GM19467 (cell line): ENCODE measurements around the gene ALG13.
"Not testable (repeated sequence)": the region's sequence is repeated elsewhere in the genome, so short reads cannot be mapped to it uniquely, and the experiment has no call there.

Experiments
- ATAC-seq: cut with Tn5 transposase; IDR thresholded peaks from one replicate; pipeline ENCODE4 v1.9.1; 2021; ENCODE audit warnings: mild to moderate bottlenecking, moderate library complexity; ENCODE audit not compliant: unreplicated experiment

Gene ALG13

GRCh38 chrX:111680988-111681779, at the start of gene ALG13:
Gene ALG13, plus strand, starts transcription at chrX:111681170. Its CDS starts 49 bp downstream, at chrX:111681219.
- peak; percentile 98 for ATAC-seq

DNA sequence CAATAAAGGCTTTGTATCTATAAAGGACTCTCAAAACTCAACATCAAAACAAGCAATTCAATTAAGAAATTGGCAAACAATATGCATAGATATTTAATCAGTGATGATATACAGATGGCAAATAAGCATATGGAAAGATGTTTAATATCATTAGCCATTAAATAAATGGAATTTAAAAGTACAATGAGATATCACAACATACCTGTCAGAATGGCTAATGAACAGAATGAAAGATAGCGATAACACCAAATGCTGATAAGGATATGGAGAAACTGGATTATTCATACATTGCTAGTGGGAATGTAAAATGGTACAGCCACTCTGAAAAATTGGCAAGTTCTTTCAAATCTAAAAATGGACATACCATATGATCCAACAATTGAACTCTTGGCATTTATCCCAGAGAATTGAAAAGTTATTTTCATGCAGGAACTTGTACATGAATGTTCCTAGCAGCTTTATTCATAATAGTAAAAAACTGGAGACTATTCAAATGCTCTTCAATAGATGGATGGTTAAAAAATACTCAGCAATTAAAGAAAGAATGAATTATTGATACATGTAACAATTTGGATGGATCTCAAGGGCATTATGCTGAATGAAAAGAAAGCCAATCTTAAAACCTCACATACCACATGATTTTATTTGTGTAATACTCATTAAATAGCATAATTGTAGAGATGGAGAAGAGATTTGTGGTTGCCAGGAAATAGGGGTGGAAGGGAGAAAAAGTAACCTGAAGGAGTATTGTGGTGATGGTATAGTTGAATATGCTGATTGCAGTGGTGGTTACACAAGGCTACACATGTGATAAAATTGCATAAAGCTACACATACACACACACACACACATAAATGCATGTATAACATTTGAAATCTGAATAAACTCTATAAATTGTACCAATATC, 45.9 kb upstream of the ALG13 start:
- ATAC-seq: no peak

DNA sequence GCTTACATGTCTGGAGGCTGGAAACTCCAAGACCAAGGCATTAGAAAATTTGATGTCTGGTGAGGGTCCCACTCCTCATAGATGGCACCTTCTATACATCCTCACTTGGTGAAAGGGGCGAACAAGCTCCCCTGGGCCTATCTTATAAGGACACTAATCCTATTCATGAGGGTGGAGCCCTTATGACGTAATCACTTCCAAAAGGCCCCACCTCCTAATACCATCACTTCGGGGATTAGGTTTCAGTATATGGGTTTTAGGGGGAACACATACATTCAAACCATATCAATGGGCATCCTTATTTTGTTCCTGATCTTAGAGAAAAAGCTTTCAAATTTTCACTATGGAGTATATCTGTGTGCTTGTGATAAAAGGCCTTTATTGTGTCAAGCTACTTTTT, 39.0 kb upstream of the ALG13 start:
- no peak for ATAC-seq

DNA sequence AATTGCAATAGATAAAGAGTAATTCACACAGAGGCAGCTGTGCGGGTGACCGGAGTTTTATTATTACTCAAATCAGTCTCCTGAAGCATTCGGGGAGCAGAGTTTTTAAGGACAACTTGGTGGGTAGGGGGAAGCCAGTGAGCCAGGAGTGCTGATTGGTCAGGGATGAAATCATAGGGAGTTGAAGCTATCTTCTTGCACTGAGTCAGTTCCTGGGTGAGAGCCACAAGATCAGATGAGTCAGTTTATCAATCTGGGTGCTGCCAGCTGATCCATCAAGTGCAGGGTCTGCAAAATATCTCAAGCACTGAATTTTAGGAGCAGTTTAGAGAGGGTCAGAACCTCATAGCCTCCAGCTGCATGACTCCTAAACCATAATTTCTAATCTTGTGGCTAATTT, 35.8 kb upstream of the ALG13 start:
- not testable (repeated sequence) for ATAC-seq

DNA sequence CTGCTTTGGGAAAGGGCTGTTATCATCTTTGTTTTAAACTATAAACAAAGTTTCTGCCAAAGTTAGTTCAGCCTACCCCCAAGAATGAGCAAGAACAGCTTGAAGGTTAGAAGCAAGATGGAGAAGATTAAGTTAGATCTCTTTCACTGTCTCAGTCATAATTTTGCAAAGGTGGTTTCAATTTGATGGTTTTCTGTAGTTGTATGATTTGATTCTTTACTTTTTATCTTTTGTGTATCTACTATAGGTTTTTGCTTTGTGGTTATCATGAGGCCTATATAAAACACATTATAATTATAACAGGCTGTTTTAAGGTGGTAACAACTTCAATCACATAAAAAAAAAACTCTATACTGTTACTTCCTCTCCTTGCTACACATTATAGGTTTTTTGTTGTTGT, 35.4 kb upstream of the ALG13 start:
- ATAC-seq: no peak

- no peak for ATAC-seq
Observed at GRCh38 chrX:111646515-111646914, 34.5 kb upstream of the ALG13 start.

- ATAC-seq: no peak
Observed at GRCh38 chrX:111648802-111649201, 32.2 kb upstream of the ALG13 start.

- ATAC-seq: no peak
Observed at GRCh38 chrX:111649638-111650037, 31.3 kb upstream of the ALG13 start.

- ATAC-seq: no peak
Observed at GRCh38 chrX:111650845-111651244, 30.1 kb upstream of the ALG13 start.

DNA sequence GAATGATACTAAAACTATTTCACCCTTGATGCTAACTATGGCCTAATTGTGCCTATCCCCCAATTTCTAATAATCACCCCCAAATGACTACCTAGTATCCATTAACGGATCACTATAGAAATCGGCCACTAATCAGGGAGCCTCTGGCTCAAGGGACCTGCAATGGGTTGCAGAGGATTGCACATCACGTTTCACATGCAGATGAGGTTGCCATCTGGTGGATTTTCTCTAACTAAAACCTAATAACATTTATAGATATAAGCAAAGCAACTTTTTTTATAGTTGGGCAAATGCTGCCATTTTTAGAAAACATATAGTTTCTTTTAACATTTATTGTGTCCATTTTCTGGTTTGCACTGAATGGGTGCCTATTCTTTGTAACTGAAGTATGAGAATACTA, 28.3 kb upstream of the ALG13 start:
- no peak for ATAC-seq

DNA sequence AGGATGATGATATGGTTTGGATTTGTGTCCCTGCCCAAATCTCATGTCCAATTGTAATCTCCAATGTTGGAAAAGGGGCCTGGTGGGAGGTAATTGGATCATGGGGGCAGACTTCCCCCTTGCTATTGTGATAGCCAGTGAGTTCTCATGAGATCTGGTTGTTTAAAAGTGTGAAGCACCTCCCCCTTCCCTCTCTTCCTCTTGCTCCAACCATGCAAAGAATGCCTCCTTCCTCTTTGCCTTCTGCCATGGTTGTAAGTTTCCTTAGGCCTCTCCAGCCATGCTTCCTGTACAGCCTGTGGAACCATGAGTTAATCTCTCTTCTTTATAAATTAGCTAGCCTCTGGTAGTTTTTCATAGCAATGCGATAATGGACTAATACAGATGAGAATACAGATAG, 19.7 kb upstream of the ALG13 start:
- ATAC-seq: no peak

DNA sequence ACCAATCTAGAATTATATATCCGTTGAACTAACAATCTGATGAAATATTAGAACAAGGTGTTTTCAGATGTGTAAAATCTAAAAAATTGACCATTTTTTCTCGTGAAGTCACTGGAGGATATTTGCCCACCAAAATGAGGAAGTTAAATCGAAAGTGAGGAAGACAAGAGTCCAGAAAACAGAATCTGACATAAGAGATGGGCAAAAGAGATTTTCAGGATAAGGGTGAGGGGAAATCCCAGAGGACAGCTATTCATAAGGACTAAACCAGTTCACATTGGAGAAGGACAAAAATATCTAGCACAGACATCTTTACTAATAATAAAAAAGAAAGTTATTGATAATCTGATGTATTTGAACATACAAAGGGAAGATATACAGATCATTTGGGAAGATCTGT, 18.7 kb upstream of the ALG13 start:
- ATAC-seq: no peak

- no peak for ATAC-seq
Observed at GRCh38 chrX:111671668-111672067, 9.3 kb upstream of the ALG13 start.

GRCh38 chrX:111687305-111687704, 6.3 kb downstream of the ALG13 start:
- ATAC-seq: no peak

DNA sequence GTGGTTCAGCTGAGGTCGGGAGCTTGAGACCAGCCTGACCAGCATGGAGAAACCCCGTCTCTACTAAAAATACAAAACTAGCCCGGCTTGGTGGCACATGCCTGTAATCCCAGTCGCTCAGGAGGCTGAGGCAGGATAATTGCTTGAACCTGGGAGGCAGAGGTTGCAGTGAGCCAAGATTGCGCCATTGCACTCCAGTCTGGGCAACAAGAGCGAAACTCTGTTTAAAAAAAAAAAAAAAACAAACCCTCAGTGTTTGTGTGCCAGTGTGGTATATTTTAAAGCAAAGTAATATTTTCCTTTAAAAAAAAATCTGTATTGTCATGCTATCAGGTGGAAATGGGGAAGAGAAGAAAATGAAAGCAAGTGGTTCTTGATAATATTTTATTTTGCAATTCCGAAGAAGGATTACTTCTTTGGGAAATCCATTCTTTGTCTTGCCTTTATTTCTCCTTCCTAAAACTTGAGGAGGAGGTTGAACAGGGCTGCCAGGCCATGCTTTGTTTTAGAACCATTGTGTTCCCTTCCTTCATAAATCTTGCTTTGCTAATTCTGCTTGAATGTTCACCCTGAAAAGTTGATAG, 14.4 kb downstream of the ALG13 start:
- no peak for ATAC-seq

DNA sequence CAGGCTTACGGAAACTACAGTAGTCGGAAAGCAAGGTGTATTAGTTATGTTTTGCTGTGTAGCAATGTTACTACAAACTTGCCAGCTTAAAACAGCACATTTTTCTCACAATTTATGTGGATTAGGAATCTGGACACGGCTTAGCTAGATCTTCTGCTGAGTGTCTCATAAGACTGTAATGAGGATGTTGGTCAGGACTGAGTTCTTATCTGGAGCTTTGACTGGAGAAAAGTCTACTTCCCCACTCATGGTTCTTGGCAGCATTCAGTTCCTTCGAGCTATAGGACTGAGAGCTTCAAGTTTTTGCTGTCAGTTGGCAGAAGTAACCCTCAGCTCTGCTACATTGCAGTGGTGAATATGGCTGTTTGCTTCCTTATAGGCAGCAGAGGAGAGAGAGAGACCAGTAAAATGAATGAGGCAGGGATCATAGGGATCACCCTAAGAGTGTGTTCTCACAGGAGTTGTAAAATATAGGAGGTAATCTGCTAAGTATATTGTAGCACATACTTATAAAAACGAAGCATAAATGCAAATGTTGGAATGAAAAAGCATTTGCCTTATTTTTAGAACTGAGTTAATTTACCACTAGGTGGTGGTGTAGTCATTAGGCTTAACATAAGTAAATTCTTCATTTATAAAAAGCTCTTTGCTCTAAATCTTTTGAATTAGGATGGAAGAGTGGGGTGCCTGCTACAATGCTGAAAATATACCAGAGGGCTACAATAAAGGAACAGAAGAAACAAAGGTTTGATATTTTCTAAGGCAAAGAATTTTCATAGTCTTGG, 38.6 kb downstream of the ALG13 start:
- ATAC-seq: no peak

GRCh38 chrX:111728096-111728495, 47.1 kb downstream of the ALG13 start:
- no peak for ATAC-seq

GRCh38 chrX:111731351-111731750, 50.4 kb downstream of the ALG13 start:
- no peak for ATAC-seq

- no peak for ATAC-seq
Observed at GRCh38 chrX:111736571-111736970, 55.6 kb downstream of the ALG13 start.

- ATAC-seq: no peak
Observed at GRCh38 chrX:111742018-111742417, 61.0 kb downstream of the ALG13 start.

DNA sequence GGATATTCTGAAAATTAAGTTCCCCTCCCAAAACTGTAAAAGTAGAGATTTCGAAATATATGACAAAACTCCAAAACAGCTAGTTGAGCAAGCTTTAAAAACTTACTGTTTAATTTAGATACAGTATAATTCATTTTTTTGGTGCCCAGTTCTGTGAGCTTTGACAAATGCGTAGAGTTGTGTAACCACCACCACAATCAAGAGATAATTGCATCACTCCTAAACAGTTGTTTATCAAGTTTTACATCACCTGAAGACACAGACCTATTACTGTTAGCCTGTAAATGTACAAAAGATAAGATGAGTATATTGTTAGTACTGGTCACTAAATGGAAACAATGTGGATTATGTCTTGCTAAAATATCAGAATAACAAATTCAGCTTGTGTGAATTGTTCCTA, 62.3 kb downstream of the ALG13 start:
- ATAC-seq: no peak
